Neural progenitor cell (in vitro differentiated cells): ENCODE results near the gene MMP28. TPM values are rescaled to one million over a fixed set of nuclear protein-coding genes. Genes with fewer than 3 reads are reported as not detected.

Experiments used
- DNase-seq: peaks from one replicate; pipeline ENCODE4 v3.0.0-alpha.2; 2016; ENCODE audit warnings: low spot score
- H2AFZ ChIP-seq: fragments of 200-600 bp; sonication (generic); replicated peaks from 2 replicates; pipeline ENCODE4 v1.6.1; 2016; ENCODE audit warnings: antibody characterized with exemption
- H3F3A ChIP-seq: fragments of 200-600 bp; sonication (generic); 2 replicates; pipeline ENCODE4 v1.6.1; 2016; ENCODE audit warnings: antibody characterized with exemption, low read depth
- H3K27ac ChIP-seq: fragments of 200-600 bp; sonication (generic); 2 replicates; pipeline ENCODE4 v1.5.1; 2016; ENCODE audit warnings: mild to moderate bottlenecking
- H3K27me3 ChIP-seq: fragments of 200-600 bp; sonication (generic); 2 replicates; pipeline ENCODE4 v1.6.1; 2016; ENCODE audit warnings: mild to moderate bottlenecking, moderate library complexity
- H3K36me3 ChIP-seq: fragments of 200-600 bp; sonication (generic); 2 replicates; pipeline ENCODE4 v1.5.1; 2016
- H3K4me1 ChIP-seq: fragments of 200-600 bp; sonication (generic); 2 replicates; pipeline ENCODE4 v1.6.1; 2016; ENCODE audit warnings: mixed run types
- H3K4me2 ChIP-seq: fragments of 200-600 bp; sonication (generic); 2 replicates; pipeline ENCODE4 v1.6.1; 2016
- H3K4me3 ChIP-seq: fragments of 200-600 bp; sonication (generic); 2 replicates; pipeline ENCODE4 v1.5.1; 2016
- H3K79me2 ChIP-seq: fragments of 200-600 bp; sonication (generic); 2 replicates; pipeline ENCODE4 v1.6.1; 2016; ENCODE audit warnings: low read depth
- H3K9ac ChIP-seq: fragments of 200-600 bp; sonication (generic); 2 replicates; pipeline ENCODE4 v1.6.1; 2016
- H3K9me3 ChIP-seq: fragments of 200-600 bp; sonication (generic); 2 replicates; pipeline ENCODE4 v1.5.1; 2016; ENCODE audit warnings: low read depth
- H4K20me1 ChIP-seq: fragments of 200-600 bp; sonication (generic); 2 replicates; pipeline ENCODE4 v1.6.1; 2016; ENCODE audit warnings: low read depth
- H3K27ac Mint-ChIP-seq: 3 replicates; pipeline ENCODE4 v1.8.0; 2021; ENCODE audit warnings: mixed read lengths
- H3K27me3 Mint-ChIP-seq: 2 replicates; pipeline ENCODE4 v1.8.0; 2022; ENCODE audit warnings: low read depth, mild to moderate bottlenecking, inconsistent platforms, moderate library complexity, mixed read lengths; ENCODE audit not compliant: insufficient read depth
- H3K36me3 Mint-ChIP-seq: 3 replicates; pipeline ENCODE4 v1.8.0; 2021; ENCODE audit warnings: mixed read lengths
- H3K4me1 Mint-ChIP-seq: 3 replicates; pipeline ENCODE4 v1.8.0; 2021; ENCODE audit warnings: mixed read lengths
- H3K4me3 Mint-ChIP-seq: 3 replicates; pipeline ENCODE4 v1.8.0; 2021; ENCODE audit warnings: mild to moderate bottlenecking, moderate library complexity, mixed read lengths
- H3K9me3 Mint-ChIP-seq: 3 replicates; pipeline ENCODE4 v1.8.0; 2020; ENCODE audit warnings: mixed read lengths
- EZH2 ChIP-seq: fragments of 200-600 bp; sonication (generic); IDR thresholded peaks from 2 replicates; pipeline ENCODE4 v1.6.1; 2017; ENCODE audit warnings: antibody characterized with exemption, mild to moderate bottlenecking, moderate library complexity
- EZH2phosphoT487 ChIP-seq: fragments of 200-600 bp; sonication (generic); IDR thresholded peaks from 2 replicates; pipeline ENCODE4 v1.6.1; 2017; ENCODE audit warnings: antibody characterized with exemption
- total RNA-seq: library from RNA; depleted of rRNA; stranded (reverse); fragments of >200 nt; gene quantifications from 2 replicates; pipeline ENCODE4 v1.2.3, GENCODE V29; 2015; ENCODE audit warnings: low replicate concordance
- TF ChIP-seq, protein P1 (sequence below): fragments of 200-600 bp; sonication (generic); IDR thresholded peaks from 2 replicates; pipeline ENCODE4 v1.5.1; 2017; ENCODE audit warnings: antibody characterized with exemption, mild to moderate bottlenecking

The MMP28 gene
- total RNA-seq, 1 donor from 2014 or later, result not detected

DNA sequence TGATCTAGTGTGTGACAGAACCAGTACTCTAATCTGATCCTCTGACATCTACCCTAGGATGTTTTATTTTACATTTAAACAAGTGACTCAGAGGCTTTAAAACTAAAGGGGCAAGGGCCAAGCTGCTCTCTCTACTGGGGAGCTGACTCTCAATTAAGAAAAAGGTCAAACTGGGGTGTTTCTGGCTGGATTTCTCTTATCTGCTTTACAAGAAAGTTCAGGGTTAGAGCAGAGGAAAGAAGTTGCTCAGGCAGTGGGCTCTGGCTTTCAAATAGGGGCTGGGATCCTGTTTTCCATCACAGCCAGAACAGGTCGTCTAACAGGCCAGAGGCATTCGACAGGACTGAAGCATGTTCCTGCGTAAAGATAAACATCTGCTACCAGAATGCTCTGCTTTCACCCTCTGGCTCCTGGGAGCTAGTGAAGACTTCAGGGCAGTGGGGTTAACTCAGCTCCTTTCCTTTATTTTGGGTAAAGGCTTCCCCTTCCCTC, 8.5 kb downstream of the MMP28 start:
- H3K4me2 ChIP-seq, result no peak overlapping the region

DNA sequence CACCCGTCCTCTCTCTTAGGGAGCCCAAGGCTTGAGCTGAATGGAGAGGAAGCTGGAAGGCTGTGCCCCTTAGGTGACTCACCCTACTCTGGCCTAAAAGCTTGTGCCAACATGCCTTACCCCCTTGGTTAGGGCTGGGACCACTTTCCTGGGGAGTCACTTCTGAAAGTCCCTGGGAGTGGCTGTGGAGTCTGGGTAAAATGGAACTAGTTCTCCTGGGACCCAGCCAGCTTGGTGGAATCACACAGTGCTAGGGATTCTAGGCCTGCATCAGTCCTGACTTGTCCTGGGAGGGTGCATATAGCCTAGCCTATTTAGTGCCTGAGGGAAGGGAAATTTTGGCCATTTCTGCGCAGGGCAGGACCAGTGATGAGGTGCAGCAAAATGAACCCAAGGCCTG, 10.5 kb downstream of the MMP28 start:
- Histone ChIP-seq H3K4me3 (no peak overlapping the region), H3K4me2 (no peak overlapping the region), H3K27ac (no peak overlapping the region), H3K79me2 (no peaks in the 10 kb centered on the region), H3K27me3 (peaks cover 21% of the 10 kb centered on the region), H3K9me3 (no peaks in the 10 kb centered on the region), H3K9ac (no peak overlapping the region), H2AFZ (no peak overlapping the region), H4K20me1 (no peaks in the 10 kb centered on the region), H3K36me3 (no peaks in the 10 kb centered on the region), H3F3A (no peaks in the 10 kb centered on the region), H3K4me1 (no peaks in the 10 kb centered on the region)
- Mint-ChIP-seq H3K4me3 (no peak overlapping the region), H3K4me1 (peaks cover 8% of the 10 kb centered on the region), H3K27ac (no peak overlapping the region), H3K9me3 (no peaks in the 10 kb centered on the region), H3K36me3 (no peaks in the 10 kb centered on the region), H3K27me3 (peaks cover 7% of the 10 kb centered on the region)
- DNase-seq, result no peak
- no peak for TF ChIP-seq EZH2
- TF ChIP-seq EZH2phosphoT487, result no peak
- TF ChIP-seq, protein P1, sequence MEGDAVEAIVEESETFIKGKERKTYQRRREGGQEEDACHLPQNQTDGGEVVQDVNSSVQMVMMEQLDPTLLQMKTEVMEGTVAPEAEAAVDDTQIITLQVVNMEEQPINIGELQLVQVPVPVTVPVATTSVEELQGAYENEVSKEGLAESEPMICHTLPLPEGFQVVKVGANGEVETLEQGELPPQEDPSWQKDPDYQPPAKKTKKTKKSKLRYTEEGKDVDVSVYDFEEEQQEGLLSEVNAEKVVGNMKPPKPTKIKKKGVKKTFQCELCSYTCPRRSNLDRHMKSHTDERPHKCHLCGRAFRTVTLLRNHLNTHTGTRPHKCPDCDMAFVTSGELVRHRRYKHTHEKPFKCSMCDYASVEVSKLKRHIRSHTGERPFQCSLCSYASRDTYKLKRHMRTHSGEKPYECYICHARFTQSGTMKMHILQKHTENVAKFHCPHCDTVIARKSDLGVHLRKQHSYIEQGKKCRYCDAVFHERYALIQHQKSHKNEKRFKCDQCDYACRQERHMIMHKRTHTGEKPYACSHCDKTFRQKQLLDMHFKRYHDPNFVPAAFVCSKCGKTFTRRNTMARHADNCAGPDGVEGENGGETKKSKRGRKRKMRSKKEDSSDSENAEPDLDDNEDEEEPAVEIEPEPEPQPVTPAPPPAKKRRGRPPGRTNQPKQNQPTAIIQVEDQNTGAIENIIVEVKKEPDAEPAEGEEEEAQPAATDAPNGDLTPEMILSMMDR, result no peak

More for the DNA sequence above, 8.5 kb downstream of the MMP28 start:
- Mint-ChIP-seq H3K36me3 (no peaks in the 10 kb centered on the region), H3K27me3 (peaks cover 7% of the 10 kb centered on the region), H3K9me3 (no peaks in the 10 kb centered on the region), H3K4me1 (peaks cover 9% of the 10 kb centered on the region), H3K27ac (no peak overlapping the region), H3K4me3 (no peak overlapping the region)
- Histone ChIP-seq H3K27me3 (peaks cover 32% of the 10 kb centered on the region), H3K27ac (no peak overlapping the region), H2AFZ (no peak overlapping the region), H3K9ac (no peak overlapping the region), H3K36me3 (no peaks in the 10 kb centered on the region), H3K4me1 (no peaks in the 10 kb centered on the region), H3K4me3 (no peak overlapping the region), H3K9me3 (no peaks in the 10 kb centered on the region), H3K79me2 (no peaks in the 10 kb centered on the region), H3F3A (no peaks in the 10 kb centered on the region), H4K20me1 (no peaks in the 10 kb centered on the region)
- no peak for DNase-seq
- TF ChIP-seq EZH2phosphoT487, result no peak
- TF ChIP-seq EZH2, result no peak
- TF ChIP-seq, protein P1, result no peak

DNA sequence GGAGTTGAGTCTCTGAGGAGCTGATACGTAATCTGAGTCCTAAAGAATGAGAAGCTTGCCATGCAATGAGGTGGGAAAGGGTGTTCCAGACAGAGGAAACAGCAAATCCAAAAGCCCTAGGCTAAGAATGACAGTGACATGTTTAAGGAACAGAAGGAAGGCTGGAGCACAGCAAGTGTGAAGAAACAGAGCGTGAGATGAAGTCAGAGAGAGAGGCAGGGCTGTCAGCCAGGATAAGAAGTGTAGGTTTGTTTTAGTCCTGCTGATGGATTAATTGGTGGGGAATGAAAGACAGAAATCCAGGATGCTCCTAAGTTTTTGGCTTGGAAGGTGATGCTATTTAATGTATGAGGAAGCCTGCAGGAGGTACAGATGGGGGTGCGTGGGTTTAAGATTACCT, 14.5 kb downstream of the MMP28 start:
- no peak overlapping the region for H3K4me3 Mint-ChIP-seq
- TF ChIP-seq EZH2phosphoT487 (no peak), EZH2 (no peak)
- TF ChIP-seq, protein P1, result no peak
- peaks cover 5% of the 10 kb centered on the region for H3K4me1 Mint-ChIP-seq

More for the DNA sequence above, 14.5 kb downstream of the MMP28 start:
- Histone ChIP-seq H3K27ac (no peak overlapping the region), H3F3A (no peaks in the 10 kb centered on the region), H2AFZ (no peak overlapping the region), H3K9ac (no peak overlapping the region), H3K79me2 (no peaks in the 10 kb centered on the region), H3K9me3 (no peaks in the 10 kb centered on the region), H3K36me3 (no peaks in the 10 kb centered on the region), H4K20me1 (no peaks in the 10 kb centered on the region), H3K4me1 (no peaks in the 10 kb centered on the region), H3K27me3 (no peaks in the 10 kb centered on the region), H3K4me2 (no peak overlapping the region), H3K4me3 (no peak overlapping the region)
- Mint-ChIP-seq H3K27me3 (peaks cover 5% of the 10 kb centered on the region), H3K36me3 (no peaks in the 10 kb centered on the region), H3K27ac (no peak overlapping the region), H3K9me3 (no peaks in the 10 kb centered on the region)
- no peak for DNase-seq
